Measurements from ENCODE around the gene CSNK1A1.
"Not testable (repeated sequence)": the region's sequence is repeated elsewhere in the genome, so short reads cannot be mapped to it uniquely, and the experiment has no call there.

CSNK1A1 gene

DNA sequence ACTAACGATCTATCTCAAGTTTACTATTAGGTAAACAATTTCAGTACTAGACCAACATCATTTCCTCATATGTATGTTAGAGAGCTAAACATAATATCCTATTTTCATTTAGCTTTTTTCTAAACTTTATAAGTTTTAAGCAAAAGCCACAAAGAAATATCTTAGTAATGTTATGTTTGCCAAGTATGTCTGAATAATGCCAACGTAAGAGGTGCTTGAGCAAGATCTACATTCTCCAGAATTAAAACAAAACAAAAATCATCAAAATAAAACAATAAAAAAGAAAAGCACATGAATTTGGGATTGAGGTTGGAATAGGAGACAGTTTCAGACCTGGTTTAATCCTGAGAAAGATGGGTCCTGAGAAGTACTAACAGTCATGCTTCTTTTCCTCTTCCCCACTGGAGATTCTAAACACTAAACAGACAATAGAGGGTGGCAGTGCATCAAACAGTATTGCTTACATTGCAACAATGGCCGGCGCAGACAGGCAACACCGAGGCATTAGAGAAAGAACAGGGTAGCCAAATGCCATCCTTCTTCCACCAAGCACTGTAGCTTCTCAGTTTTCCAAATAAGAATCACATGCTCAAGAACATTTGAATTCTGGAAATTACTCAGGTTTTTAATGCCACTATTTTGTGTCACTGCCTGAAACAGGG is 33.6 kb downstream of the CSNK1A1 start (continued):
- TF ChIP-seq, protein P1, sequence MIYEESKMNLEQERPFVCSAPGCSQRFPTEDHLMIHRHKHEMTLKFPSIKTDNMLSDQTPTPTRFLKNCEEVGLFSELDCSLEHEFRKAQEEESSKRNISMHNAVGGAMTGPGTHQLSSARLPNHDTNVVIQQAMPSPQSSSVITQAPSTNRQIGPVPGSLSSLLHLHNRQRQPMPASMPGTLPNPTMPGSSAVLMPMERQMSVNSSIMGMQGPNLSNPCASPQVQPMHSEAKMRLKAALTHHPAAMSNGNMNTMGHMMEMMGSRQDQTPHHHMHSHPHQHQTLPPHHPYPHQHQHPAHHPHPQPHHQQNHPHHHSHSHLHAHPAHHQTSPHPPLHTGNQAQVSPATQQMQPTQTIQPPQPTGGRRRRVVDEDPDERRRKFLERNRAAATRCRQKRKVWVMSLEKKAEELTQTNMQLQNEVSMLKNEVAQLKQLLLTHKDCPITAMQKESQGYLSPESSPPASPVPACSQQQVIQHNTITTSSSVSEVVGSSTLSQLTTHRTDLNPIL (CRISPR knock-in tag; IDR thresholded peaks at IDR 0.05; ENCODE audit: low read depth), result no peak
- TF ChIP-seq BACH2 (CRISPR knock-in tag; IDR thresholded peaks at IDR 0.05; ENCODE audit: borderline replicate concordance), result no peak
- TF ChIP-seq ZFP30 (CRISPR knock-in tag; IDR thresholded peaks at IDR 0.05), result no peak

DNA sequence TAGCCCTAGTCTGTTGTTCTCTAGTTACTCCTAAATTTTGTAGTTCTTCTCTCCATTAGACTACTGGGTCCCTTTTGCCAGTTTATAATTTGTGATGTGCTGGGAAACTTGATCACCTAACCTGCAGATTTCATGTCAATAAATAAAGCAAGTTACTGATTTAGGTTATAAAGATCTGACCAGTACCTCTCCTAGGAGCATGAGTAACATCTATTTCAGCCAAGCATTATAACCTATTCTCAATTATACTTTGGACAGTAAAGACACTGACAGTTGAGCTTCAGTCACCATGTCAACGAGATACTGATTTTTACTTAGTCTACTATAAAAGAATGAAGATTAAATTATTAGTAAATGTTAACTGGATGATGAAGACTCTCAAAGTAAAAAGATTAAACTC is 36.7 kb downstream of the CSNK1A1 start:
- TF ChIP-seq, protein P2, sequence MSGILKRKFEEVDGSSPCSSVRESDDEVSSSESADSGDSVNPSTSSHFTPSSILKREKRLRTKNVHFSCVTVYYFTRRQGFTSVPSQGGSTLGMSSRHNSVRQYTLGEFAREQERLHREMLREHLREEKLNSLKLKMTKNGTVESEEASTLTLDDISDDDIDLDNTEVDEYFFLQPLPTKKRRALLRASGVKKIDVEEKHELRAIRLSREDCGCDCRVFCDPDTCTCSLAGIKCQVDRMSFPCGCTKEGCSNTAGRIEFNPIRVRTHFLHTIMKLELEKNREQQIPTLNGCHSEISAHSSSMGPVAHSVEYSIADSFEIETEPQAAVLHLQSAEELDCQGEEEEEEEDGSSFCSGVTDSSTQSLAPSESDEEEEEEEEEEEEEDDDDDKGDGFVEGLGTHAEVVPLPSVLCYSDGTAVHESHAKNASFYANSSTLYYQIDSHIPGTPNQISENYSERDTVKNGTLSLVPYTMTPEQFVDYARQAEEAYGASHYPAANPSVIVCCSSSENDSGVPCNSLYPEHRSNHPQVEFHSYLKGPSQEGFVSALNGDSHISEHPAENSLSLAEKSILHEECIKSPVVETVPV (CRISPR knock-in tag; IDR thresholded peaks at IDR 0.05), result no peak
- TF ChIP-seq, protein P3, sequence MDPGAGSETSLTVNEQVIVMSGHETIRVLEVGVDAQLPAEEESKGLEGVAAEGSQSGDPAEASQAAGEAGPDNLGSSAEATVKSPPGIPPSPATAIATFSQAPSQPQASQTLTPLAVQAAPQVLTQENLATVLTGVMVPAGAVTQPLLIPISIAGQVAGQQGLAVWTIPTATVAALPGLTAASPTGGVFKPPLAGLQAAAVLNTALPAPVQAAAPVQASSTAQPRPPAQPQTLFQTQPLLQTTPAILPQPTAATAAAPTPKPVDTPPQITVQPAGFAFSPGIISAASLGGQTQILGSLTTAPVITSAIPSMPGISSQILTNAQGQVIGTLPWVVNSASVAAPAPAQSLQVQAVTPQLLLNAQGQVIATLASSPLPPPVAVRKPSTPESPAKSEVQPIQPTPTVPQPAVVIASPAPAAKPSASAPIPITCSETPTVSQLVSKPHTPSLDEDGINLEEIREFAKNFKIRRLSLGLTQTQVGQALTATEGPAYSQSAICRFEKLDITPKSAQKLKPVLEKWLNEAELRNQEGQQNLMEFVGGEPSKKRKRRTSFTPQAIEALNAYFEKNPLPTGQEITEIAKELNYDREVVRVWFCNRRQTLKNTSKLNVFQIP (CRISPR knock-in tag; IDR thresholded peaks at IDR 0.05; ENCODE audit: borderline replicate concordance, low read depth), result no peak
- TF ChIP-seq ZNF70 (CRISPR knock-in tag; IDR thresholded peaks at IDR 0.05) (no peak), ZC3H10 (CRISPR knock-in tag; IDR thresholded peaks at IDR 0.05) (no peak), RARB (CRISPR knock-in tag; IDR thresholded peaks at IDR 0.05) (no peak), ESRRG (CRISPR knock-in tag; IDR thresholded peaks at IDR 0.05) (no peak), ARNTL (CRISPR knock-in tag; IDR thresholded peaks at IDR 0.05; ENCODE audit: borderline replicate concordance, low read depth) (no peak), BACH2 (CRISPR knock-in tag; IDR thresholded peaks at IDR 0.05; ENCODE audit: borderline replicate concordance) (no peak), ISL1 (CRISPR knock-in tag; IDR thresholded peaks at IDR 0.05) (no peak), CSDC2 (CRISPR knock-in tag; IDR thresholded peaks at IDR 0.05) (no peak), GLIS3 (CRISPR knock-in tag; IDR thresholded peaks at IDR 0.05) (no peak), ZFP3 (CRISPR knock-in tag; IDR thresholded peaks at IDR 0.05) (no peak)
- TF ChIP-seq, protein P1 (CRISPR knock-in tag; IDR thresholded peaks at IDR 0.05; ENCODE audit: low read depth), result no peak
- TF ChIP-seq, protein P4, sequence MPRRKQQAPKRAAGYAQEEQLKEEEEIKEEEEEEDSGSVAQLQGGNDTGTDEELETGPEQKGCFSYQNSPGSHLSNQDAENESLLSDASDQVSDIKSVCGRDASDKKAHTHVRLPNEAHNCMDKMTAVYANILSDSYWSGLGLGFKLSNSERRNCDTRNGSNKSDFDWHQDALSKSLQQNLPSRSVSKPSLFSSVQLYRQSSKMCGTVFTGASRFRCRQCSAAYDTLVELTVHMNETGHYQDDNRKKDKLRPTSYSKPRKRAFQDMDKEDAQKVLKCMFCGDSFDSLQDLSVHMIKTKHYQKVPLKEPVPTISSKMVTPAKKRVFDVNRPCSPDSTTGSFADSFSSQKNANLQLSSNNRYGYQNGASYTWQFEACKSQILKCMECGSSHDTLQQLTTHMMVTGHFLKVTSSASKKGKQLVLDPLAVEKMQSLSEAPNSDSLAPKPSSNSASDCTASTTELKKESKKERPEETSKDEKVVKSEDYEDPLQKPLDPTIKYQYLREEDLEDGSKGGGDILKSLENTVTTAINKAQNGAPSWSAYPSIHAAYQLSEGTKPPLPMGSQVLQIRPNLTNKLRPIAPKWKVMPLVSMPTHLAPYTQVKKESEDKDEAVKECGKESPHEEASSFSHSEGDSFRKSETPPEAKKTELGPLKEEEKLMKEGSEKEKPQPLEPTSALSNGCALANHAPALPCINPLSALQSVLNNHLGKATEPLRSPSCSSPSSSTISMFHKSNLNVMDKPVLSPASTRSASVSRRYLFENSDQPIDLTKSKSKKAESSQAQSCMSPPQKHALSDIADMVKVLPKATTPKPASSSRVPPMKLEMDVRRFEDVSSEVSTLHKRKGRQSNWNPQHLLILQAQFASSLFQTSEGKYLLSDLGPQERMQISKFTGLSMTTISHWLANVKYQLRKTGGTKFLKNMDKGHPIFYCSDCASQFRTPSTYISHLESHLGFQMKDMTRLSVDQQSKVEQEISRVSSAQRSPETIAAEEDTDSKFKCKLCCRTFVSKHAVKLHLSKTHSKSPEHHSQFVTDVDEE (CRISPR knock-in tag; IDR thresholded peaks at IDR 0.05), result no peak
- no peak for ATAC-seq

DNA sequence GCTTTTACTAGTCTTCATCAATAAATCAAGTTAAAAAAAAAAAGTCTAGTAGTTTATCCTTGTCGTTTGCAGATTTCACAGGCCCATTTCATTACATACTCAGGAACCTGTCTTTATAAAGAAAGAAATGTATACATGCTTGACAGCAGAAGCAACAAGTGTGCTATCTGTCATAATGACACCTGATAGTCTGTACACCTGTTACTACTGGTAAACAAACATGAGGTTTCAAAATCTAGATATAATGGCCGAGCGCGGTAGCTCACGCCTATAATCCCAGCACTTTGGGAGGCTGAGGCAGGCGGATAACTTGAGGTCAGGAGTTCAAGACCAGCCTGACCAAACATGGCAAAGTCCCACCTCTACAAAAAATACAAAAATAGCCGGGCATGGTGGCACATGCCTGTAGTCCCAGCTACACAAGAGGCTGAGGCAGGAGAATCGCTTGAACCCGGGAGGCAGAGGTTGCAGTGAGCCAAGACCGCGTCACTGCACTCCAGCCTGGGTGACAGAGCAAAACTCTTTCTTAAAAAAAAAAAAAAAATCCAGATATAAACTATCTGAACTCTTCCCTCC is 37.8 kb downstream of the CSNK1A1 start:
- ATAC-seq, result not testable (repeated sequence)

DNA sequence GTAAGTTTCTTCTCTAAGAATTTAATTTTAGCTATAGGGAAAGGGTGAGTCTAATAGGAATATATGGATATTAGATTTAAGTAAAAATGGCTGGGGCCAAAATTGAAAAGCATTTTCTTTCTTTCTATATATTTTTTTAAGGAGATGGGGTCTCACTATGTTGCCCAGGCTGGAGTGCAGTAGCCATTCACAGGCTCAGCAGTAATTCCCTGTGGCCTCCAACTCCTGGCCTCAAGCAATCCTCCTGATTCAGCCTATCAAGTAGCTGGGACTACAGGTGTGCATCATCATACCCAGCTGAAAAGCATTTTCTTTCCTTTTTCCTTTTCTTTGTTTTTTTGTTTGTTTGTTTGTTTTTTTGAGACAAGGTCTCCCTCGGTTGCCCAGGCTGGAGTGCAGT is 41.1 kb downstream of the CSNK1A1 start:
- ATAC-seq, result no peak
- TF ChIP-seq ZC3H10 (CRISPR knock-in tag; IDR thresholded peaks at IDR 0.05), result no peak
- no peak for TF ChIP-seq ZFP3 (CRISPR knock-in tag; IDR thresholded peaks at IDR 0.05)
- TF ChIP-seq, protein P1 (CRISPR knock-in tag; IDR thresholded peaks at IDR 0.05; ENCODE audit: low read depth), result no peak
- TF ChIP-seq, protein P2 (CRISPR knock-in tag; IDR thresholded peaks at IDR 0.05), result no peak
- TF ChIP-seq SNAI2 (CRISPR knock-in tag; IDR thresholded peaks at IDR 0.05), result no peak
- TF ChIP-seq, protein P4 (CRISPR knock-in tag; IDR thresholded peaks at IDR 0.05), result no peak
- TF ChIP-seq ZNF70 (CRISPR knock-in tag; IDR thresholded peaks at IDR 0.05), result no peak
- TF ChIP-seq ZNF8 (CRISPR knock-in tag; IDR thresholded peaks at IDR 0.05), result no peak
- TF ChIP-seq RARB (CRISPR knock-in tag; IDR thresholded peaks at IDR 0.05), result no peak
- TF ChIP-seq ZFP30 (CRISPR knock-in tag; IDR thresholded peaks at IDR 0.05), result no peak
- no peak for TF ChIP-seq GLIS3 (CRISPR knock-in tag; IDR thresholded peaks at IDR 0.05)
- TF ChIP-seq ESRRG (CRISPR knock-in tag; IDR thresholded peaks at IDR 0.05), result no peak
- no peak for TF ChIP-seq ARNTL (CRISPR knock-in tag; IDR thresholded peaks at IDR 0.05; ENCODE audit: borderline replicate concordance, low read depth)
- TF ChIP-seq TCF4 (CRISPR knock-in tag; IDR thresholded peaks at IDR 0.05; ENCODE audit: borderline replicate concordance), result no peak
- no peak for TF ChIP-seq ZNF565 (CRISPR knock-in tag; conservative IDR thresholded peaks at IDR 0.05; ENCODE audit: low read depth)
